Stimulated activated CD8-positive, alpha-beta memory T cell treated with anti-CD3 and anti-CD28 coated beads, Interleukin-7, amount 100 ng/mL, for 4 hours (primary cell): ENCODE results near the gene GPRASP1.
"Not testable (repeated sequence)": the region's sequence is repeated elsewhere in the genome, so short reads cannot be mapped to it uniquely, and the experiment has no call there.

Source experiments
- DNase-seq, 2 donors: peaks; one replicate each; pipeline ENCODE4 v3.0.0-alpha.2; 2020; ENCODE audit warnings: low read depth in 2 of 2

GPRASP1 gene

GRCh38 chrX:102651242-102652011, at the start of gene GPRASP1:
Gene GPRASP1, plus strand, starts transcription at chrX:102651483. Its CDS starts 2,431 bp downstream, at chrX:102653914.
- DNase-seq, result peak; percentile 28 to 53

DNA sequence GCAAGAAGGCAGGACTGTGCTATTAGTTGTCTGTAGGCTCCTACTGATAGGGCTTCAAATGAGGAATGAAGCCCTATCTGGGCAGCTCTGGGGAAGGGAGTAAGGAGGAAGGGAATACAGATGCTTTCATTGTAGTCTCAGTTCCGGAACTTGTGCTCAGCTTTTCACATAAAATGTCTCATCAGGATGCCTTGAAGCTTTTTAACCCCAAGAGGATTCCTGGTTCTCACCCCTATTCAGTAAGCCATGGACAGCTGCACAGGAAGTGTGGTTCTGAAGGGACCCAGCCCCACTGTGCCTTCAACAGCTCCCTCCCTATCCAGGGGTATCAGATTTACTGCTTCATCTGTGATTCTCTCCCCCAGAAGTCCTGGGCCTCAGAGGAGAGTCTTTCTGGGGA, 47.0 kb upstream of the GPRASP1 start:
- no peak for DNase-seq

GRCh38 chrX:102606115-102606514, 45.2 kb upstream of the GPRASP1 start:
- no peak for DNase-seq

DNA sequence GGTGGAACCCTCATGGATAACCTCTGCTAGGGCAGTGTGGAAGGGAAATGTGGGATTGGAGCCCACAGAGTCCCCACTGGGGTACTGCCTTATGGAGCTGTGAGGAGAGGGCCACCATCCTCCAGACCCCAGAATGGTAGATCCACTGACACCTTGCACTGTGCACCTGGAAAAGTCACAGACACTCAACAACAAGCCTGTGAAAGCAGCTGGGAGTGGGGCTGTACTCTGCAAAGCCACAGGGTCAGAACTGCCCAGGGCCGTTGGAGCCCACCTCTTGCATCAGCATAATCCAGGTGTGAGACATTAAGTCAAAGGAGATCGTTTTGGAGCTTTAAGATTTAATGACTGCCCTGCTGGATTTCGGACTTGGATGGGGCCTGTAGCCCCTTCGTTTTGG, 40.4 kb upstream of the GPRASP1 start:
- no peak for DNase-seq

- no peak for DNase-seq
Measured at GRCh38 chrX:102624105-102624504, 27.2 kb upstream of the GPRASP1 start.

GRCh38 chrX:102627640-102628039, 23.6 kb upstream of the GPRASP1 start:
- no peak for DNase-seq

- no peak for DNase-seq
Measured at GRCh38 chrX:102637561-102637960, 13.7 kb upstream of the GPRASP1 start.

DNA sequence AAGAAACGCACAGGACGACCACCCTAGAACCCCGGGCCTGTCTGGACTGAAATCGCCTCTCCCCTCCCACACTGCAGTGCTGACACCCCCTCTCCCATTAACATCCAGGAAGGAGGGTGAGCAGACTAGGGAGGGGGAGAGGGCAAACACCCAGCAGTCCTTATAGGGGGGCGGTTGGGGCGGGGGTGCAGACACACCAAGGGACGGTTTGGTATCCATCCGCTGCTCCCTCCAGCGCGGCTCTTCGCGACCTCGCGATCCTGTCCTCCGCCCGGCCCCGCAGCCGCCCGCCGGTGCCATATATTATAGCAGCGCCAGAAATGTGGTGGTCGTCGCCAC, 411 bp upstream of the GPRASP1 start:
- no peak for DNase-seq

GRCh38 chrX:102652031-102652688, 877 bp downstream of the GPRASP1 start:
- peak; percentile 15 to 27 for DNase-seq

- DNase-seq, result no peak
Measured at GRCh38 chrX:102654696-102655095, 3.4 kb downstream of the GPRASP1 start.

DNA sequence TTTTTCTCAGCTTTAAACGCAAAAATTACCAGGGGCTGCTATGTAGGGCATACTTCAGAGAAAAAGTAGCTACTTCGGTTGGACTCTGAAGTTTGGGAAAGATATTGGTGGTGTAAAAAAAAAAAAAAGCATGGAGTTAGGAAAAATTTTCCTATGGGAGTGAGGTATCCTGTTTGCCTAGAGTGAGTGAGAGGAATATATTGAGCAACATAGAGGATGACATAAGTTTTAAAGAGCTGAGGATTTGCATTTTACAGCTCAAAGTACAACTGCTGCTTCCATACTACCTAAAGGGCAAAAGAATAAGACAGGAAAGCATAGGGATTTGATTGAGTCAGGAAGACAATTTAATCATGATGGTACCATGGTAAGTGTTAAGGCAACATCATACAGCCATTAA, 7.3 kb downstream of the GPRASP1 start:
- no peak for DNase-seq

GRCh38 chrX:102659790-102660757, 8.8 kb downstream of the GPRASP1 start:
- peak; percentile 70 to 74 for DNase-seq

DNA sequence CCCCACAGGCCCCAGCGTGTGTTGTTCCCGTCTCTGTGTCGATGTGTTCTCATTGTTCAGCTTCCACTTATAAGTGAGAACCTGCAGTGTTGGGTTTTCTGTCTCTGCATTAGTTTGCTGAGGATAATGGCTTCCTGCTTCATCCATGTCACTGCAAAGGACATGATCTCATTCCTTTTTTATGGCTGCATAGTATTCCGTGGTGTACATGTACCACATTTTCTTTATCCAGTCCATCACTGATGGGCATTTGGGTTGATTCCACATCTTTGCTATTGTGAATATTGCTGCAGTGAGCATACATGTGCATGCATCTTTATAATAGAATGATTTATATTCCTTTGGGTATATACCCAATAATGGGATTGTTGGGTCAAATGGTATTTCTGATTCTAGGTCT, 12.5 kb downstream of the GPRASP1 start:
- DNase-seq, result not testable (repeated sequence)

DNA sequence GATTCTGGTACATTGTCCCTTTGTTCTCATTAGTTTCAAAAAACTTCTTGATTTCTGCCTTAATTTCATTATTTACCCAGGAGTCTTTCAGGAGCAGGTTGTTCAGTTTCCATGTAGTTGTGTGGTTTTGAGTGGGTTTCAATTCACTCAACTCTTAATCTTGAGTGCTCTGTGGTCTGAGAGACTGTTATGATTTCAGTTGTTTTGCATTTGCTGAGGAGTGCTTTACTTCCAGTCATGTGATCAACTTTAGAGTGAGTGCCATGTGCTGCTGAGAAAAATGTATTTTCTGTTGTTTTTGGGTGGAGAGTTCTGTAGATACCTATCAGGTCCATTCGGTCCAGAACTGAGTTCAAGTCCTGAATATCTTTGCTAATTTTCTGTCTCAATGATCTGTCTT, 15.8 kb downstream of the GPRASP1 start:
- not testable (repeated sequence) for DNase-seq

DNA sequence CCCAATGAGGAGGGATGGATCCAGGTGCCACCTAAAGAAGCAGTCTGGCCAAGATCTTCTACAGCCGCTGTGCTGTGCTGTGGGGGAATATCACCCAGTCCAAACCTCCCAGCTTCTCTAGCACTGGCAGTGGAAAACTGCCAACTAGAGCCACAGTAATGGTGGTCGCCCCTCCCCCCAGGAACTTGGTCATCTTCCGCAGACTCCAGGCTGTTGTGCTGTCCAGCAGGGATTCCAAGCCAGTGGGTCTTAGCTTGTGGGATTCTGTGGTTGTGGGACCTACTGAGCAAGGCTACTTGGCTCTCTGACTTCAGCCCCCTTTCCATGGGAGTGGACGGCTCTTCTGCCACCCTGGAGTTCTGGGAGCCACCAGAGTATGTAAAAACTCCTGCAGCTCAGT, 18.2 kb downstream of the GPRASP1 start:
- DNase-seq, result no peak

DNA sequence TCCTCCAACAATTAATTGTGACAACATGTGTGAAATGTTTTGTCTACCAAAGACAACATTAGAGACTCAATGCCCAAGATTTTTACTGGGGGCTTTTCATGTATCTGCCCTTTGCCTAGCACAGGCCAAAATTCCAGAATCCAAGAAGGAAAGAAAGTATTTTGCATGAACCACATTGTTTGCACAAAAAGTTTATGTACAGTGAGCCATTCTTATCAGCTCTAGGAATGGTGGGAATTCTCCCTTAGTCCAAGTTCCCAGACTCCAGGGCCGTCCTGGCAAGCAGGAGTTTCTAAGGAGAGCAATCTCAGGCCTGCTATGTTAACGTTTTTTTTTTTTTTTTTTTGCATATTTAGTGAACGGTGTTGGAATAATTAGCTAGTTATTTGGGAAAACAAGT, 21.6 kb downstream of the GPRASP1 start:
- no peak for DNase-seq

- DNase-seq, result not testable (repeated sequence)
Measured at GRCh38 chrX:102677479-102677878, 26.2 kb downstream of the GPRASP1 start.

- no peak for DNase-seq
Measured at GRCh38 chrX:102684772-102685520, 33.7 kb downstream of the GPRASP1 start.

- DNase-seq, result no peak
Measured at GRCh38 chrX:102694749-102695148, 43.5 kb downstream of the GPRASP1 start.

- DNase-seq, result no peak
Measured at GRCh38 chrX:102696306-102696705, 45.0 kb downstream of the GPRASP1 start.

DNA sequence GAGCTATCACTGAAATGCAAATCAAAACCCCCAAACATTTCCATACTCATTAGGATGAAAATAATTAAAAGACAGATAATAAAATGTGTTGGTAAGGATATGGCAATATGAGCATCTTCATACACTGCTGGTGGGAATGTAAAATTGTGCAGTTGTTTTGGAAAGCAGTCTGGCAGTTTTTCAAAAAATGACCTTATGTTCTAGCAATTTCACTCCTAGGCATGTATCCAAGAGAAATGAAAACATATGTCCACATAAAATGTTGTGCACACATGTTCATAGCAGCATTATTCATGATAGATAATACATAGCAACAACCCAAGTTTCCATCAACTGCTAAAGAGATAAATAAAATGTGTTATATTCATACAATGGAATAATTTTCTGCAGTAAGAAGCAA, 46.2 kb downstream of the GPRASP1 start:
- no peak for DNase-seq
